GM18870 (cell line): Measurements from ENCODE around the gene RPAP3.

Experiments
- ATAC-seq: cut with Tn5 transposase; IDR thresholded peaks from one replicate; pipeline ENCODE4 v1.9.1; 2021; ENCODE audit warnings: moderate library complexity; ENCODE audit not compliant: unreplicated experiment

RPAP3 gene

DNA sequence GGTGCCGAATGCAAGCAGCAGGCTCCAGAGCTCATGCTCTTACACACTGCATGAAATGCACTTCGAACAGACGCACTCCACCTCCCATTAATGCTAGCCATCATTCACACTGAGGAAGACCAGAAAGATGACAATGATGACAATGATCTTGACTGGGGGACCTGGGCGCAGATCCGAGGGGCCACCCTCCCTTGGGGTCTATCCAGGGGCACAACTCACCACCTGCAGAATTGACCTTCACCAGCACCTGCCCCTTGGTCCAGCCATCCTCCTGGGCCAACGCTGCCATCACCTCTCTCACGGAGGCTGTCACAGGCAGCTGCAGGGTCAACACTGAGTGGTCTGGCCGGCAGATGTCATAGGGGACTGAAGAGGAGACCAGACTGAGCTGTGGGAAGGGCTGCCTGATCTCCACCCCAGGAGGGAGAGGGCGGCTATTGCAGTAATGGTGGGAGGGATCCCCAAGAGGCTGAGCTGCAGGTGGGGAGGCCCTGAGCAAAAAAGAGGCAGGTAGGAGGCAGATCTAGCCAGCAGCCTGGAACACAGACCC lies 37.6 kb upstream of the RPAP3 start:
- no peak for ATAC-seq

DNA sequence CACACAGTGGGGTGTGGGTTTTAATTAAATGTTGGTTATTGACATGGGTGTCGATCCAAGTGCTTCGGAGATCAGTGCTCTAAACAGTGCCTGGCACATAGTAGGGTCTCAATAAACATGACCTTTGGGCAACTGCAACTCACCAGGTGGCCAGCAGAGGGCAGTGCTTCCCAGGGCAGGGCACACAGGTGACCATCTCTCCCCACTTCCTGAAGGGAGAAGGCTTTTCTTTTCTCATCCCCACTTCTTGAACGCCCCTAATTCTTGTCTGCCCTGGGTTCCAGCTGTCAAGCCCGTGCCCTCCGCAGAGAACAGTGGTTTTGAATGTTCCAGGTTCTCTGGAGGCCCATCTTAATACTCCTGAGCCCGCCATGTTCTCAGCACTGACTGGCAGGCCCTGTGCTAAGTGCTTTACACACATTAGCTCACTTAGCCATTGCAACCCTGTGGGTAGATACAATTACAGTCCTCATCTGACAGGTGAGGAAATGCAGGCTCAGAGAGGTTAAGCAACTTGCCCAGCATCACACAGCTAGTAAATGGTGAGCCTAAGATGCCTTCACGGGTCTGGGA lies 36.5 kb upstream of the RPAP3 start:
- no peak for ATAC-seq

DNA sequence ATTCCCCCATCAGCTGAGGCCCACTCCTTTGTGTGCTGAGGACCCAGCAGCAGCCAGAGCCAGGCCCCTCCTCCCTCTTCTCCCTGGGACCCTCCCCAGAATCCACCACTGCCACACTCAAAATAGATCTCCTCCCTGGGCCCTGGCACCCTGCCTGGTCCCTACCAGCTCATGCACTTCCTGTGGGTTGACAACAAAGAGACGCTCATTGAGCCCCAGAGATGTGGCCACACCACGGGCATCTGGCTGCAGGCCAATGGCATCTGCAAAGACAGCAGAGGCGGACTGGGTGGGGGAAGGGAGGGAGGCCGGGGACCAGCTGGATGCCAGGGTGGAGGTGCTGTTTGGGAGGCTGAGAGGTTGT lies 35.5 kb upstream of the RPAP3 start:
- ATAC-seq = no peak

DNA sequence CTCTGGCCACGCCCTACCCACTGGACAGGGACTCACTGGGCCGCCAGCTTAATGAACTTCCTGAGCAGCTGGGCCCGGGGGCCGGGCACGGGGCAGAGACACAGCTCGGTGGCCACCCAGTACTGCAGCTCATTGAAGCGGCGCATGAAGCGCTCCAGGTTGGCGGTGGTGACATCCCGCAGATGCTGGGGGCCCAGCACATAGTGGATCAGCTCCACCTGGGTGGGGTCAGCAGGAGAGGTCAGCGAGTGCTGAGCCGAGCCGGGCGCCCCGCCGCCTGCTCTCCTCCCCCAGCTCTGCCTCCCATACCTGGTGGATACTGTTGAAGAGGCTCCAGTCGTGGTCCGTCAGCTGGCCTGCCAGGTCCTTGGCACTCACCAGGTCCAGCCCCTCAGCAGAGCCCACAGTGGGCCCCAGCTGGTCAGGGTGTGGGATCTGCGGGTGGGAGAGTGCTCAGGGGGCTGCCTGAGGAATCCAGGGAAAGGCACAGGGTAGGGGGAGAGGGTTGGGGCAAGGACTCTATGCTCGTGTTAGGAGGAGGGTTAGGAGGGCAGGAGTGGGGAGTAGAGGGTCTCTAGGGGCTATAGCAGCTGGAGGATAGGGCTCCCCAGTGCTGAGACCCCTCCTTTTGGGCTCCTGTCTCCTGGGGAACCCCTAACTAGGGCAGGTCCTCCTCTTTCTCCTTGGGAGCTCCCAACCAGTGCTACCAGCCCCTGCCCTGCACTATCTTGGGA lies 34.9 kb upstream of the RPAP3 start:
- no peak for ATAC-seq

DNA sequence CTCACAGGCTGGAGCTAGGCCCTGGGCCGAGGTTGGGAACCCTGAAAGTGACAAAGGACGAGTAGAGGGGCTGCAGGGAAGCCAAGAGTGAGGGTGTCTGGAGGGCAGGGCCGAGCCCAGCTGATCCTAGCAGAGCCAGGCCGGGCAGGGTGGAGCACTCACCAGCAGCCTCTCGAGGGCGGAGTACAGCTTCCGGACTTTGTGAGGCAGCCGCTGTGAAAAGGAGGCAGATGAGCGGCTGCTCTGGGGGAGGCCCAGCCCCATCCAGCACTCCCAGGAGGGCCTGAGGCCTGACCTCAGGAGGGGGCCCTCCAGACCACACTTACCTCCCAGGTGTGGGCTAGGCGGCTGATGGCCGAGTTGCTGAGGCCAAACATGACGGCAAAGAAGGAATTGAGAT lies 34.1 kb upstream of the RPAP3 start:
- ATAC-seq = peak; percentile 45

DNA sequence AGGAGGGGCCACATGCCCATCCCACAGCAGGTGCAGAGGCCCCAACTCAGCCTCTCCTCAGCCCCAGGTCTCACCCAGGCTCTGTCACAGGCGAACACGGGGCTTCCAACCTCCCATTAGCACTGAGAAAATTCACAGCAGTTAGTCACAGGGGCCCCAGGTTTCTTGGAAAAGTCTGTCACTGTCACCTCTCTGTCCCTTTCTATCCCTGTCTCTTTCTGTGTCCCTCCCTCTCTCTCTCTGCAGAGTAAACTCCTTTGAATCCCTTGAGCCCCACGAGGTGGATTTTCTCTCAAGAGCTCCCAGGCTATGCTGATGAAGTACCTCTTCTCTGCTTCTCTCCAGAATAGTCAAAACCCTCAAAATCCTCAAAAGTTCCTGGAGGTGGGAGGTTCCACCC lies 33.5 kb upstream of the RPAP3 start:
- ATAC-seq = no peak

DNA sequence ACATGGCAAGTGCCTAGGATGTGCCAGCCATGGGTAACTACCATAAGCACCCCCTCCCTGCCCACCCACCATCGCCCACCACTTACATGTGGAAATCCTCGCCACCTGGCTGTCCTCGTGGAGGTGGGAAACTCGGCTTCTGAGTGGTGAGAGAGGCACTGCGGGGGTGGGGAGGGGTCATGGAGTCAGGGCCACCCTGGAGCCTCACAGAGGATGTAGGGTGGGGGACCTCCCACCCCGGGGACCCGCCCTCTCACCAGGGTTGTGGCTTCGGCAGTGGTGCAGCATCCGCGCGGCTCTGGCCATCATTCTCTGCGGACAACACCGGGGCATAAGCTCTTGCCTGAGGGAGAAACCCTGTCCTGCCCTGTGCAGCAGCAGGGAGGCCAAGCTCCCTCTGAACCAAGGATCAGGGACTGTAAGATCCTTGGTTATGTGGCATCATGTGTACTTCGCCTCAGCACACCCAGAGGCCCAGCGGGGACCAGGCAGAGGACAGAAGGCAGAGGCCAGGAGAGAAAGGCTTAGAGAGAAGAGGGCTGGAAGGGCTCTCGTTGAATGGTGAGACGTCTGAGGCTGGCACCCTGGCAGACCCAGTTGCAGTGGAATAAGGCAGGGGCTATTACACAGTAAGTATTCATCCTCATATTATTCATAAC lies 32.2 kb upstream of the RPAP3 start:
- no peak for ATAC-seq

DNA sequence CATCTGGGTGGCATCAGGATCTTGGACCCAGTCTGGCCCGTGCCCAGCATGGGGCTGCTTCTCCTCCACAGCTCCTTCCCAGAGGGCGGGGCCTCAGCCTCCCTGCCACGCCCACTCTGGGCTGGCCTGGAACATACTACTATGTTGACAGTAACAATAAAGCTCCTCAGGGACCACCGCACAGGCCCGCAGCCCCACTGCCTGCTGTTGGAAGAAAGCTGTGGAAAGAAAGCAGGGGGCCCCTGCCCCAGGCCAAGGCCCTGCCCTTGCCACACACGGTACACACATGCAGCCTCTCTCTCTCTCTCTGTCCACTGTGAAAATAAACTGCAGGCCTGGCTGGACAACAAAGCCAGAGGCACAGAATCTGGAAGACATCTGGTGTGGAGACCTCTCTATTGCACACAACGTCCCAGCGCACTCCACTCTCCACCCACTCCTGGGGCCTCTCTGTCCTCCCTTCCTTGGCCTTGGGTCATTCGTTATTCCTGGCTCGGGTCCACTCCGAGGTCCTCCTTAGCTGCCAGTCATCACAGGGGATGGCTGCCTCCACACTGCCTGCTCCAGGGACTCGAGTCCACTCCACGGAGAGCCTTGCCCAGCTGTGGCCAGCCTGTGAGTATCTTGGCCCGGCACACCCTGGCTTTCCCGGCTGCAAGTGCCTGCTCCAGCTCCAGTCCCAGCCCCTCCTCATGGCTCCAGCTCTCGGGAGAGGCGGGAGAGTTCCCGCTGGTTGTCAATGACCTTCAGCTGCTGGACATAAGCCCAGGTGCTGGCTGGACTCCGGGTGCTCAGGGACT lies 31.2 kb upstream of the RPAP3 start:
- no peak for ATAC-seq

DNA sequence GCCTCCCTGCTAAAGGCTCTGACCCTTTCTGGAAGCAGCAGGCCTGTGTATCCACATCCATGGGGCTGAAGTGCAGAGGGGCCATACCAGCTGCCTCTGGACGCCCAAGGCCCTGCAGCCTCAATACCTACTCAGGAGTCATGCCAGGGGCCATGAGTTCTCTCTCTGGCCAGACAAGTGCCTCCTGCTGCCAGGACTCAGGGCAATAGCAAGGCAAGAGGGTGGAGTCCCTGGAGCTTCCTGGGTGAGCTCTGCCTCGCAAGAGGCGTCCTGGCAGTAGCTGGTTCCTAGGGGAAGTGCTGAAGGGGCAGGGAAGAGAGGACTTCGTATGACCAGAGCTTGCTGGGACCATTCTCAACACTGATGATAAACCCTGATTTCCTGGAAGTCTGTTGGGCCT lies 30.4 kb upstream of the RPAP3 start:
- no peak for ATAC-seq

DNA sequence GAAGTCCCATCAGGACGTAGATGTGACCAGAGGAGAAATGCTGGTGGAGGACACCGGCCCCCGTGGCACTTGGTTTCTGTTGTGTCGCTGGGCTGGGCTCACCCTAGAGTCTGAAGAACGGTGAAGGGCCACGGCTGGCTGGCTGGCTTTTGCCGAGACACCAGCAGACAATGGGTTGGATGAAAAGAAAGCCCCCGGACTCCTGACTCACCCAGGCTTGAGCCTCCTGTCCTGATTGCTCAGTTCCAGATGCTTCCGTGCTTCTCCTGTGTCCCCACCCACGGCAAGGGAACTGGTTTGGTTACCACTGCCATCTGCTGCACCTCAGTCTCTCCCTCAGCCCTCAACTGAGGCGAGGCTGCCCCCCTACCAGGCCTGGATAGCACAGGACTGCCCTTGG lies 29.8 kb upstream of the RPAP3 start:
- no peak for ATAC-seq

DNA sequence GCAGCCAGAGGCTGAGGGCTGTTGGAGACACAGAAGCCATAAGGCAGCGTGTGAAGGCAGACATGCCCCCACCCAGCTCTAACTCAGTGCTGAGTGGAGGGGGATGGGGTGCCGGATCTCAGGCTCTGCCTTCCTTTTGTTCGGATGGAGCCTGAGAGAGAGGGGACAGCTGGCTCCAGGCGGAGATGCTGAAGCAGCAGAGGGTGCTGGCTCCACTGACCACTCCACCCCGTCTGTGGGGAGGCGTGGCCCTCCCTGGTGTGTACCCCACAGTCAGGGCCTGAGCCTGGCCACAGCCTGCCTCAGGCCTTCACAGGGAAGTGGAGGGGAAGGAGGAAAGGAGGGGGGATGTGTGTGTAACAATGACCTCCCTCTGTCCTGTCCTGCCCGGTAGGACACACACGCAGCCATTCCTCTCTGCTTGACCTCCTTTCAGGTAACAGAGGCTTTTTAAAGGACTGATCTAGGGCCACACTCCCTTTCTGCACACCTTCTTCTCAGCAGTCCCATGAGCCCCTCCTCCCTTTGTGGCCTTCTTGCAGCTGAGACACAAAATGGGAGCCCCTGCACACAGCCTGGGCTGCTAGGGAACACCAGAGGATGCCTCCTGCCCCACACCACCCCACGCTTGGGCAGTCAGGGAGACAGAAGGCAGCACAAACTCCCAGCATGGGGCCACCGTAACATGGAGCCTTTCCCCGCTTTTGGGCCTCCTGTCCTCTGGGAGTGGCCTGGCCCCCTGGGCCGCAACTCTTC lies 29.1 kb upstream of the RPAP3 start:
- no peak for ATAC-seq

DNA sequence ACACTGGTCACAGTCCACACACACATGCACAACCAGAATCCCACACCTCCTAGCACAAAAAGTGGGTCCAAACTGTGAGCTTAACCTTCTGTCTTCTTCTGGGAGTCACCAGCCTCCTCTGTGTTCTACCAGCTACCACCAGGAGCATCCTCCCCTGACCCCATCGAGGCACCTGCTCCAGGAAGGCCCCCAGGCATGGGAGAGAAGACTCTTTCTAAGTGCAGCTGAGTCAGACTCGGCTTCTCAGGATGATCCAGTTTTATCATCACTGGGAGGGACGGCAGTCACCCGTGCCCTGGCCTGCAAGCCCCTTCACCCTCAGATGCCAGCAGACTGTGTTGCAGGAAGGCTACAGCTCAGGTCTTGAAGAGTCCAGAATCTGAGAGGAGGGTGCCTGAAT lies 27.3 kb upstream of the RPAP3 start:
- ATAC-seq = no peak

DNA sequence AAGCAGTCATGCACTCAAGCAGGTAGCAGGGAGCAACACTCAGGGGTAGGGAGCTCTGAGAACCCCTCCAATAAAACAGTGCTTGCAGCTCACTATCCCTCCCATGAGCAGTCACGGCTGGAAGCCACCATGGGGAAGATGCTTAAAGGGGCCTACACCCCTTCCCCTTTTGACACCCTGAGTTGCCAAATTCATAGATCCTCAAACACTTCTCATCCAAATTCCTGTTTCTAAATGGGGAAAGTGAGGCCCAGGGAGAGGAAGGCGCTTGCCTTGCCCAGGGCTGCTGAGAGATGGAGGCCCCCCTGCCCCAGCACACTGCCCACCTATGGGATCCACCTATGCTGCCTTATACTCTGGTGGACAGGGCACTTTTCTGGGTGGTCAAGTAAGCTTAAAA lies 26.7 kb upstream of the RPAP3 start:
- ATAC-seq = no peak

DNA sequence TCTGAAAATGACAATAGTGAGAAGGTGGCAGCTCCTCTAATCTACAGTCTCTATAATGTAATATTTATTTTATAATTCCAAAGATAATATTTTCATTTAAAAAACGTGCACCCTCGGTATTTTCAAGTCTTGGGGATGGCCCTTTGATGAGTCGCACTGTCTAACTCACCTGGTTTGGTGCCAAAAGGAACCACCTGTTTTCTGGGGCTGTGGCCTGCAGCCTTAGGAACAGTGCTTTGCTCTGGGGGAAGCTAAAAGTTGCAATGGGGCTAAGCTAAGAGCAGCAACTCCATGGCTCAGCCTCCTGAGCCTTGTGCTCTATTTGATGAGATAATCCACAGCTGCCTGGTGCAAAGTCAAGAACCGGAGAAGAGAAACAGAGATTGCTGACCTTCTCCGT lies 25.9 kb upstream of the RPAP3 start:
- ATAC-seq = no peak

DNA sequence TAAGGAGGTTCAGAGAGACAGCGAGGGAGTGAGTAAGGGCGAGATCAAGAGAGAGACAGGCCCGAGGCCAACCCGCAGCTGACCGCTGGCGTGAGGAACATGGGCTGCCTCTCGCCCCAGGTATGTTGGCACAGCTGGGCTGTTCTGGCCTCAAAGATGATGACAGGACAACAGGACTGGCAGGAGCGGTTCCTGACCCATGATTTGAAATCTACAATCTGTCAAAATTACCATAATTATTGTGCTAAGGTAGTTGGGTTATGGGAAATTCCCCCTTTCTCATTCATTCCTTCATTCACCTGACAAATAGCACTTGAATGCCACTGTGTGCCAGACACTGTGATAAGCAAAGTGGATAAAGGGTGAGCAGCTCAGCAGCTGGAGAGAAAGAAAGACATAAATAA lies 24.5 kb upstream of the RPAP3 start:
- ATAC-seq = no peak

DNA sequence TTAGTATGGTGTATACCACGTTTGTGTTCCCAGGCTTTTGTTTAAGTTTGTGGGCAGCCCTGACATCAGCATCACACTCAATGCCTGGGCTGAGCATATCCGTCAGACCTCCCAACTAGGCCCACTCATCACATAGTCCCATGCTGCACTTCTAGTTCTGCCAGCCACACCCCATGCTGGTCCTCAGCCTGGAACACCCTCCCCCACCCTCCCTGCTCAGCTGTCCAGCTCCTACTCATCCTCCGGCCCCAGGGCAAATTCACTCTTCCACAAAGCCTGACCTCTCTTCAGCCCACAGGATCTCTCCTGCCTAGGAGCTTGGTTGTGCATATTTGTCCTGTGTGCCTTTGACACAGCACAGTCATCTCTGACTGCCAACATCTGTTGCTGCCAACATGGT lies 23.4 kb upstream of the RPAP3 start:
- ATAC-seq = no peak

DNA sequence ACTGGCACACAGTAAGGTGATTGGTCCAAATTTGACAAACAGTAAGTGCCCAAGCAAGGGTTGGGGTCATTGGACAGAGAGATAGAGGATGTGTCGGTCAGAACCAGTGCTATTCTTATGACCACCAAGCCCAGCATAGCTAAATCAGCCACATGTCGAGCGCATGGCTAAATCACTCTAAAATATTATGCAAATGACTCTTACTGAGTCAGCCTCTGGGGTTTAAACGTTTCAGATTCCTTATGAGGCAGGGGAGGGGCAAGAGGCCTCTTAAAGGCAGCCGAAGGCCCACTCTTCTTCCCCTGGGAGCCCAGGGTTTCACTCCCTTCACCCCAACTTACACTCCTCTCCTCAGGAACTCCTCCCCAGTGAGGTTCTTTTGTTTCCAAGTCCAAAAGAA lies 20.1 kb upstream of the RPAP3 start:
- ATAC-seq = peak; percentile 91

DNA sequence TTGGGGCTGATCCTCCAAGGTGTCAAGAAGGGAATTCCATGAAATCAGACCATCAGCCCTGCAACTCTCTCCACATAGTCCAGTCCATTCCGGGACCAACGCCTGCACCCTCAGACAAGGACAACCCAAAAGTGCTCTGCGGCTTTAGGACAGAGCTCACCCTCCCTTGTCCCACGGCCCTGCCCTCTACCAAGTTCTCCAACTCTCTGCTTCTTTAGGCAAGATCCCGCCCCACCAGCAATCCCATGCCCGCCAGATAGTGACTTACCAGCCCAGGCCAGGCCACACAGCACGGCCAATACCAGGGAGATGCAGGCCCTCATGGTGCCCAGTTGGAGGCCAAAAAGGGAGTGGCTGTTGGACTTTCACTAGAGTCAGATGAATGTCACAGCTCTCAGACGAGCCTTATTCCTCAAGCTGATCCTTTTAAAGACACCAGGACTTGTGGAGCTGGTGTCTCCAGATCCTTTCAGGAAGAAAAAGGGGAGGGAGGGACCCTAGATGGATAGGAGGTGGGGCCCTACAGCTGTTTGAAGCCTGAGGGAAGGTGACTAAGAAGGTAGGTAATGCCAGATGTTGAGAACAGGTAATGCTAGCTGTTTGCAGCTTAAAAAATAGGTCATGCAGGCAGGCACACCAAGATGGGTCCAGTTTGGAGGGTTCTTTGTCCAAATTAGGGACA lies 19.4 kb upstream of the RPAP3 start, which contains the start of gene ENDOU:
TSS of gene ENDOU (minus strand) at position 400 of the 682 bp plus-strand sequence. CDS start at position 323, 77 bp downstream.
- ATAC-seq = no peak

DNA sequence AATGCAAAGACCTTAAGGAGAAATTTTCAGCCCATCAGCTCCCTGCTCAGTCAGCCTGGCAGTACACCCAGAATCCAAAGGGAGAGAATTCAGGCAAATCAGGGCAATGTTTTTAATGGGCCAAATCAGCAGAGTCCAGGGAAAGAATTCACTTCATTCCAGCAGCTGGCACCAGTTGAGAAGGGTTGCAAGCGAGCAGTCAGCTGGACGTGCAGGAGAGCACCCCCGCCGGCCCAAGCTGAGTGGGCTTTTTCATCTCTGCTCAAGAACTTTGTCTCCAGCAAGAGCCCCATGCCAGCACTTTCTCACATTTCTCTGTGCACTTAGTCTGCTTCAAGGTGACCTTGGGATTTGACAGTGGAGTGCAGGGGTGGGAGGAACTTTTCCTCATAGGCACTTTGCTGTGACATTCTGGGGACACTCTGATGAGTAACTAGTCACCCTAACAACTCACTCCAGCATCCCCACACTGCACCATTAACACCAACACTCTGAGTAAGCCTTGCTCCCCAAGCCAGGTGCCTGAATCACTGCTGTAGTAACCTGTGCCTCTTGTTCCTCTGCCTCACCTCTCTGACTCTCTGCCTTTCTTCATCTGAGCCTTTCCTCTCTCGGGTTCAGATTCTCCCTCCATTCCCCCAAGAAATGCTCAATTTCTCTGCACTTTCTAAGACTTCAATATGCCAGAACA lies 17.3 kb upstream of the RPAP3 start:
- ATAC-seq = no peak
